ENCODE results near the gene SLC23A2. TPM values are rescaled to one million over a fixed set of nuclear protein-coding genes. Genes with fewer than 3 reads are reported as not detected.
"Not testable (repeated sequence)": the region's sequence is repeated elsewhere in the genome, so short reads cannot be mapped to it uniquely, and the experiment has no call there.

The SLC23A2 gene
- total RNA-seq, 1 experiment from 2014 or later, result 37.3 TPM

DNA sequence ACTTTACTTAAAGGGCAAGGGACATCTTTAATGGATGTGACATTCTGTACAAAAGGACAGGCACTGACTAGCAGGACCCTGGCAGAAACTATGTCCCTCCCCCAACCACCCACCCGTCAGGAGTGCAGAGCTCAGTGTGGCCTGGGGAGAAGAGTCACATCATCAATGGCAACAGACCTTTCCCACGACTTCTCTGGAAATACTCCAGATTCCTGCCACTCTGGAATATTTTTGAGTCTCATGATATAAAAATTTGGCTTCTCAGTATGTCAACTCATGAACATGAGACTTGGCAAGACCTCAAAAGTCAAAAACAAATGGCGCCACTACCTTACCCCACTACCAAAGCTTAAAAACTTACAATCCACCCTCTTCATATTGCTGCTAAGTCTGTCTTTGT is 118.3 kb downstream of the SLC23A2 start:
- no peak overlapping the region for H3K4me3 ChIP-seq (ENCODE audit: low read depth, low read length)
- no TSS peak for BruUV-seq (replicated peaks)
- no peaks in the 10 kb centered on the region for H3K27me3 Mint-ChIP-seq (ENCODE audit: insufficient read depth, unreplicated experiment)
- no peaks in the 10 kb centered on the region for H3K36me3 ChIP-seq (ENCODE audit: control insufficient read depth, insufficient read depth, low read length)
- H3K4me3 Mint-ChIP-seq (ENCODE audit: unreplicated experiment), result no peak overlapping the region
- peaks cover 14% of the 10 kb centered on the region for H3K36me3 Mint-ChIP-seq (ENCODE audit: insufficient read depth, unreplicated experiment)
- intact Hi-C loops (cut with micrococcal nuclease; ENCODE audit: unreplicated experiment), result no loop called here
- no peaks in the 10 kb centered on the region for H3K9me3 Mint-ChIP-seq (ENCODE audit: unreplicated experiment)
- no peak overlapping the region for H3K27ac Mint-ChIP-seq (ENCODE audit: unreplicated experiment)
- ChIA-PET POLR2A (no interaction called here), CTCF (no interaction called here)
- H3K4me1 Mint-ChIP-seq (ENCODE audit: low read depth, unreplicated experiment), result no peaks in the 10 kb centered on the region
- no peak for TF ChIP-seq CTCF (IDR thresholded peaks at IDR 0.05; ENCODE audit: insufficient read depth in 1 of 2, low read depth in 1 of 2, low read length in 1 of 2, severe bottlenecking in 1 of 2, unreplicated experiment in 1 of 2)
- no peaks in the 10 kb centered on the region for H3K9me3 ChIP-seq
- H3K27me3 ChIP-seq (replicated peaks; ENCODE audit: control insufficient read depth, insufficient read depth, low read length), result no peaks in the 10 kb centered on the region
- DNase-seq, result no peak
- no peaks in the 10 kb centered on the region for H3K4me1 ChIP-seq

DNA sequence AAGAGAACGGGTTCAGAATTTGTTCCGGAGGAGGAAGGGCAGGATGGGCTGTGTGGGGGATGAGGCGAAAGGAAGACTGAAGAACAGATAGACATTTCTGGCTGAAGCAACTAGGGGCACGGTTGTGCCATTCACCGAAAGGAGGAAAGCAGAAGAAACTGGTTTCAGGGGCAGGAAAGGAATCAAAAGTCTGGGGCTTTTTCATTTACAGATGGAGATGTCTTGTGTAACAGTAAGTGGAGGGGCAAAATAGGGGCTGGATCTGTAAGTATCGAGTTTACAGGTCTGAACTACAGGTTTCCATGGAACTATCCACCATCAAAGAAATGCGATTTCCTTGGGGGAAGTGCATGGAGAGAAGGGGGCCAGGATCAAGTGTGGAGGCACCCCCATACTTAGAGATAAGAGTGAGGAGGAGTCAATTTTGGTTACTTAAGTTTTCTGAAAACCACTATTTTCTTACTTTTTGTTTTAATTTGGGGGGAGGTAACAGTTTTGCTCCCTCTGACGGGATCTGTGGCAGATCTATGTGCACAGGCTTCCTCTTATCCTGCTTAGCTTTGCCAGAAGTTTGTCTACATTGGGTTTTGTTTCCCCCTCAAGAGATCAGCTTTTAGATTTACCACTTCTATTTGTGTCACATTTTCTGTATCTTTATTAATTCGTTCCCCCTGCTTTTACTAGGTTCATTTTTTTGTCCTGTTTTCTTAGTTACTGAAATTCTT is 120.1 kb downstream of the SLC23A2 start:
- Histone ChIP-seq H3K27me3 (replicated peaks; ENCODE audit: control insufficient read depth, insufficient read depth, low read length) (no peaks in the 10 kb centered on the region), H3K36me3 (ENCODE audit: control insufficient read depth, insufficient read depth, low read length) (no peaks in the 10 kb centered on the region), H3K4me1 (no peaks in the 10 kb centered on the region), H3K9me3 (no peaks in the 10 kb centered on the region), H3K4me3 (ENCODE audit: low read depth, low read length) (no peak overlapping the region)
- DNase-seq, result no peak
- Mint-ChIP-seq H3K36me3 (ENCODE audit: insufficient read depth, unreplicated experiment) (peaks cover 14% of the 10 kb centered on the region), H3K9me3 (ENCODE audit: unreplicated experiment) (no peaks in the 10 kb centered on the region), H3K27me3 (ENCODE audit: insufficient read depth, unreplicated experiment) (no peaks in the 10 kb centered on the region), H3K27ac (ENCODE audit: unreplicated experiment) (peak overlapping the region; percentile 3), H3K4me3 (ENCODE audit: unreplicated experiment) (no peak overlapping the region), H3K4me1 (ENCODE audit: low read depth, unreplicated experiment) (peaks cover 5% of the 10 kb centered on the region)
- ChIA-PET CTCF (no interaction called here), POLR2A (no interaction called here)
- intact Hi-C loops (cut with micrococcal nuclease; ENCODE audit: unreplicated experiment), result no loop called here
- no peak for TF ChIP-seq CTCF (IDR thresholded peaks at IDR 0.05; ENCODE audit: insufficient read depth in 1 of 2, low read depth in 1 of 2, low read length in 1 of 2, severe bottlenecking in 1 of 2, unreplicated experiment in 1 of 2)
- BruUV-seq (replicated peaks), result no TSS peak

- BruUV-seq (replicated peaks), result no TSS peak
- Mint-ChIP-seq H3K27ac (ENCODE audit: unreplicated experiment) (peak overlapping the region; percentile 3), H3K4me1 (ENCODE audit: low read depth, unreplicated experiment) (peaks cover 5% of the 10 kb centered on the region), H3K36me3 (ENCODE audit: insufficient read depth, unreplicated experiment) (peaks cover 14% of the 10 kb centered on the region), H3K27me3 (ENCODE audit: insufficient read depth, unreplicated experiment) (no peaks in the 10 kb centered on the region), H3K4me3 (ENCODE audit: unreplicated experiment) (no peak overlapping the region), H3K9me3 (ENCODE audit: unreplicated experiment) (no peaks in the 10 kb centered on the region)
- Histone ChIP-seq H3K36me3 (ENCODE audit: control insufficient read depth, insufficient read depth, low read length) (no peaks in the 10 kb centered on the region; the same call in 1 of the 2 replicates), H3K9me3 (no peaks in the 10 kb centered on the region), H3K4me3 (ENCODE audit: low read depth, low read length) (no peak overlapping the region), H3K4me1 (no peaks in the 10 kb centered on the region), H3K27me3 (replicated peaks; ENCODE audit: control insufficient read depth, insufficient read depth, low read length) (no peaks in the 10 kb centered on the region)
- ChIA-PET CTCF (no interaction called here), POLR2A (no interaction called here)
- no peak for DNase-seq
- TF ChIP-seq CTCF (IDR thresholded peaks at IDR 0.05; ENCODE audit: insufficient read depth in 1 of 2, low read depth in 1 of 2, low read length in 1 of 2, severe bottlenecking in 1 of 2, unreplicated experiment in 1 of 2), result no peak
- intact Hi-C loops (cut with micrococcal nuclease; ENCODE audit: unreplicated experiment), result no loop called here
These were observed 121.3 kb downstream of the SLC23A2 start for GRCh38 chr20:4880051-4880450.

GRCh38 chr20:4878099-4878498 is 123.2 kb downstream of the SLC23A2 start:
- intact Hi-C loops (cut with micrococcal nuclease; ENCODE audit: unreplicated experiment); DNase-seq; H3K9me3 Mint-ChIP-seq (ENCODE audit: unreplicated experiment); H3K36me3 ChIP-seq (ENCODE audit: control insufficient read depth, insufficient read depth, low read length); H3K27me3 Mint-ChIP-seq (ENCODE audit: insufficient read depth, unreplicated experiment); BruUV-seq (replicated peaks); H3K27me3 ChIP-seq (replicated peaks; ENCODE audit: control insufficient read depth, insufficient read depth, low read length); H3K4me3 ChIP-seq (ENCODE audit: low read depth, low read length); H3K4me1 ChIP-seq; H3K4me3 Mint-ChIP-seq (ENCODE audit: unreplicated experiment); H3K9me3 ChIP-seq; H3K27ac Mint-ChIP-seq (ENCODE audit: unreplicated experiment); H3K4me1 Mint-ChIP-seq (ENCODE audit: low read depth, unreplicated experiment); POLR2A ChIA-PET; CTCF ChIA-PET: not testable (repeated sequence)
- peaks cover 20% of the 10 kb centered on the region for H3K36me3 Mint-ChIP-seq (ENCODE audit: insufficient read depth, unreplicated experiment)
